Measurements from ENCODE around the gene GYPB. TPM values are rescaled to one million over a fixed set of nuclear protein-coding genes. Genes with fewer than 3 reads are reported as not detected.
"Not testable (repeated sequence)": the region's sequence is repeated elsewhere in the genome, so short reads cannot be mapped to it uniquely, and the experiment has no call there.

Gene GYPB
- polyA plus RNA-seq, 5 donors, result 5.5 to 17.4 (median 9.9) TPM

DNA sequence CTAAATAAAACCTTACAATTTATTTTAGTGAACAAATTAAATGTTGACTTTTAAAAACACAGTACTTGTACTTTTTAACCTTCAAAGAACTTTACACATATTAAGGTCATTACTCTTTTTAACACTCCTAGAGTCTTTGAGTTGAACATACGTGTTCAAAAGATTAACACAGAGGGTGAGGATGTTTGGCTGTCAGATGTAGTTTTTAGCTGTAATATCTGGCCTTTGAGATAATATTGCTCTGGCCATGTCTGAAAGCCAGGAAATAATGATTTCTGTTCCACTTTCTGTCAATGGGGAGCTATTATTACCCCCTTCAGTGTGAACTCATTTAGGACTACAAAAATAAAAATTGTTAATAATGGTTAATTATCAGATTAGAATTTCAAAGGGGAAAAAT, 71.7 kb downstream of the GYPB start:
- not testable (repeated sequence) for DNase-seq

Other genes with a start within 250 kb of the GYPB start
- gene GYPE, start 113.8 kb downstream of the GYPB start, polyA plus RNA-seq (ENCODE audit: insufficient read depth in 1 of 5, insufficient read length in 5 of 5, low replicate concordance in 1 of 5), result 10 to 100 TPM; 14.2 to 27.6 (median 22.1) TPM
- gene GYPA, start 121.3 kb upstream of the GYPB start, polyA plus RNA-seq (ENCODE audit: insufficient read depth in 1 of 5, insufficient read length in 5 of 5, low replicate concordance in 1 of 5), result 10 to 100 TPM in 1 of 5 donors, 1 to 10 TPM in 4; 6.5 to 26.4 (median 7.2) TPM